HG03139 (cell line): Measurements from ENCODE around the gene SEC14L2.

Source experiments
- ATAC-seq: cut with Tn5 transposase; IDR thresholded peaks from one replicate; pipeline ENCODE4 v1.9.1; 2021; ENCODE audit not compliant: unreplicated experiment

SEC14L2 gene

GRCh38 chr22:30424534-30425326 lies 27.9 kb downstream of the SEC14L2 start:
- no peak for ATAC-seq

DNA sequence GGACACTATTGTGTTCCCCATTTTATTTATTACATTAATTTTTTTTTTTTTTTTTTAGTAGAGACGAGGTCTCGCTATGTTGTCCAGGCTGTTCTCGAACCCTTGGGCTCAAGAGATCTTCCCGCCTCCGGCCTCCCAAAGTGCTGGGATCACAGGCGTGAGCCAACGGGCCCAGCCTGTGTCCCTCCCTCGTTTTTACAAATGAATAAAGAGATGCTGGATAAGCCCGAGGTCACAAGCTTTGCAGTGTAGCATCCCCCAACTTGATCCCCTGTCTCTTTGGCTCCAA lies 28.5 kb downstream of the SEC14L2 start:
- no peak for ATAC-seq

- ATAC-seq: no peak
Measured at GRCh38 chr22:30425616-30426387, 29.0 kb downstream of the SEC14L2 start, which contains the start of gene MTFP1. Gene MTFP1, plus strand, starts transcription at chr22:30425768. Its CDS starts 112 bp downstream, at chr22:30425880.

DNA sequence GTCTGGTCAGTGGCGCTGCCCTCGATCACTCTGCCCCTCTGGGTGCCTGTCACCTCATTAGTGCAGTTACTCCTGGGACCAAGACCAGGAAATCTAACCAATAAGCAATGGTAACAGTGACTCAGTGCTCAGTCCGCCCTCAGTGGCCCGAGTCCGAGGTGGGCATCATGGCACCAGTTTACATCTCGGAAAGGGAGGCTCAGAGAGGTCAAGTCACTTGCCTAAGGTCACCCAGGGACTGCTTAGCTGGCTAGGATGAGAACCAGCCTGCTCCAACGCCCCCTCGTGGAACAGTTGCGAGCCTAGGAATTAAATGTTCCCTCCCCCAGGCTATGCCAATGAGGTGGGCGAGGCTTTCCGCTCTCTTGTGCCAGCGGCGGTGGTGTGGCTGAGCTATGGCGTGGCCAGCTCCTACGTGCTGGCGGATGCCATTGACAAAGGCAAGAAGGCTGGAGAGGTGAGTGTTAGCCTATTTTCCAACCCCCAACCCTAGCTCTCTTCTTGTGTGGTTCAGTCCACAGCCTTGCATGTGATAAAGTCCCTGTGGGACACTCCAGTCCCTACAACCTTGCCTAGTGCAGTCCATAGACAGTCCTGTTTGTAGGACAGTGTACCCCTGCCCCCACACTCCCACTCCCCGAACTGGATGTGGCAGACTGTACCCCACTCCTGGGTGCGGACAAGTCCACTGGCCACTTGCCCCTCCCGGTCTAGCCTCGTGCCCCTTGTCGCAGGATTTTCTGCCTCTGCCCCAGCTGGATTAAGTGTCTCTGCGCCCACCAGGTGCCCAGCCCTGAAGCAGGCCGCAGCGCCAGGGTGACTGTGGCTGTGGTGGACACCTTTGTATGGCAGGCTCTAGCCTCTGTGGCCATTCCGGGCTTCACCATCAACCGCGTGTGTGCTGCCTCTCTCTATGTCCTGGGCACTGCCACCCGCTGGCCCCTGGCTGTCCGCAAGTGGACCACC lies 29.9 kb downstream of the SEC14L2 start:
- no peak for ATAC-seq

DNA sequence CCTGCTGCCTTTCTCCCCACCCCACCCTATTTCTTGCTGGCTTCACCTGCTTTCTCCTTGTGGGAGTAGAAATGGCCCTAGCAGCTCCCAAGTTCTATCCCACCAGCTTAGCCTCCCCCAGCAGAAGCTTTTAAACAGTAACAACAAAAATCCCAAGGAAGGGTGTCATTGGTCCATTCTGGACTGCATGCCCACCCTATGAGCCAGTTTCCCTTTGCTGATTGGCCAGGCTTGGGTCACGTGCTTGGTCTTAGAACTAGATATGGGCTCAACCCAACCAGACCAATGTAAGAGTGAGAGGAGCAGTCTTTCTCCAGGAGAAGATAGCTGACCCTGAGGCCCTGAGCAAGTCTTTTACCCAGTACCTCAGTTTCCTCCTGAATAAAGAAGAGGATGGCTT lies 31.1 kb downstream of the SEC14L2 start:
- no peak for ATAC-seq

DNA sequence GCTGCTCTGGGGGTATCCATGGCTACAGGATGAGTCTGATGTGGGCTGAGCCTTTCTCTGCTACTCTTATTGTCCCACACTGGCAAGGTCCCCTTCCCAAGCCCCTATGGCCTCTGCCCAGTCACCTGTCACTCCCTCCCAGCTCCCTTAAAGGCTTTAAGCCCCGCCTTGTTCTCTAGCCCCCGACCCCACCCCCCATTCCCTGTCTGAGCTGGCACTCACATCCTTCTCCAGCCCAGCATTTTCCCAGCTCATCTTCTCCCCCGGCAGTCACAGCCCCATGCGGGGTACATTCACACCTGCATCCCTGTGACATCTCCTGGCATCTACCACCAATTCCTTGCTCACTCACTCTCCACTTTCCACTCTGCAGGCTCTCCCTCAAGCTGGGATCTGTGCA lies 33.1 kb downstream of the SEC14L2 start:
- no peak for ATAC-seq

GRCh38 chr22:30430933-30431332 lies 34.1 kb downstream of the SEC14L2 start:
- no peak for ATAC-seq

- no peak for ATAC-seq
Measured at GRCh38 chr22:30432096-30432495, 35.3 kb downstream of the SEC14L2 start.

DNA sequence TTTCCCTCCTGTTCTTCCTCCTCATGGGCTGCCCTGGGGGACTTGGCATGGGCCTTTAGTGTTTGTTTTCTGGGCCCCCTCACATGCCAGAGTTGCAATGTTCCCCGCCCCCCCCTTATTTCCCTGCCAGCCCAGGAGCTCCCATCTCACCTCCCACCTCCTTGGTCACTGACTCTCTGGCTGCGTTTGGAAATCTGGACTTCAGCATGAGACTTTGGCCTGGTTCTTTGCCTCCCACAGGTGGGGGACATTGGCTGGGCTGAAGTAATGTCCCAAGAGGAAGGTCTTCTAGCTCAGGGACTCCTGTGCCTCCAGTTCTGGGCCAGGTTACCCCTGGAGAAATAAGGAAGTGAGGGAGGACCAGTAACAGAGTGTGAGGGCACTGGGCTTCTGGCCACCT lies 35.7 kb downstream of the SEC14L2 start:
- no peak for ATAC-seq

GRCh38 chr22:30433227-30433626 lies 36.4 kb downstream of the SEC14L2 start:
- ATAC-seq: no peak

- ATAC-seq: no peak
Measured at GRCh38 chr22:30433773-30434172, 37.0 kb downstream of the SEC14L2 start.

DNA sequence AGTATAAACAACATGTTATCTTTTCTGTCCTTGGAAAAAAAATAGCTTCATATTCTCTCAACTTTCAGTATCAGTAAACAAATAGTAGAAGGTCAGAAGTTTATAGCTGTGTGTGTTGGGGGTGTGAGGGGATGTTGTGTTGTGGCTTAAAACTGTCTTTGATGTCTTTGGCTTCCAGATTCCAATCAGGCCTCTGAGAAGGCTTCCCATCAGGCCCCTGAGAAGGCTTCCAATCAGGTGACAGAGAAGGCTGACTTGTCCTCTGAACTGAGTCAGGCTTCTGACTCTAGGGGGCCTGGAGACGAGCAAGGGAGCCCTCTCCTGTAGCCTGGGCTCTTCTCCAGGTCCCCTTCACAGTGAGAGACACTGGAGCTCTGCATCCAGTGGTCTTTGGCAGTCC lies 38.0 kb downstream of the SEC14L2 start:
- ATAC-seq: no peak

- no peak for ATAC-seq
Measured at GRCh38 chr22:30435674-30436126, 38.9 kb downstream of the SEC14L2 start.

DNA sequence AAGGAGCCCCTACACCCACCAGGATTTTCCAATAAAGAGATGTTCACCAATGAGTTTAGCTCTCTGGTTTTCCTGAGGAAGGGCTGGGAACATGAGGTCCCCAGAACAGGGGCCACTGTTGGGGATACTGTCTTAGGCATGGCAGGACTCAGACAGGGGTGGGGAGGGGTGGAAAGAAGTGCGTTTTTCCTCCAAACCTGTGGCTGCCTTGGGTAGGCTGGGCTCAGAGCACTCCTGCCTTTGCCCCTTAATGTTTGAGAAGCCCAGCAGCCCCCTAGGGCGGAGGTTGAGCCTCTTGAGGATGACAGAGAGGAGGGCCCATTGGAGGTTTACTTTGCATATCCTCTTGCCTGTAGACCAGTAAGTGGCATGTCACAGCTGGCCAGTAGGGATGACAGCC lies 39.4 kb downstream of the SEC14L2 start:
- ATAC-seq: no peak

DNA sequence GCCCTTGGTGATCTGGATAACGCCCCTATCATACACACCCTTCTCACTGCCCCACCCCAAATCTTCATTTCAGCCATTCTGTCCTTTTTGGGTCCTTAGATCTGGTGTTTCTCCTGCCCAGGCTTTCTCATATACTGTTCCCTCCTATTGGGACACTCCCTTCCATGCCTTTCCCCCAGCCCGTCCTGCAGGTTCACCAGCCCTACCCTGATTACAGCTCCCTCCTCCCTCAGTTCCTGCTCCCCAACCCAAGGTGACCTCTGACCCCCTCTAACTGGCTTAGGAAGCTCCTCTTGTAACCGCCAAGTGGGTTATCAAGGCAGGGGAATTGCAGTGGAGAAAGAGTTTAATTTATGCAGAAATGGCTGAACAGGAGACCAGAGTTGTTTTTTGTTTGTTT lies 41.7 kb downstream of the SEC14L2 start:
- no peak for ATAC-seq

GRCh38 chr22:30439226-30439625 lies 42.4 kb downstream of the SEC14L2 start:
- no peak for ATAC-seq

GRCh38 chr22:30439836-30440235 lies 43.0 kb downstream of the SEC14L2 start:
- no peak for ATAC-seq

DNA sequence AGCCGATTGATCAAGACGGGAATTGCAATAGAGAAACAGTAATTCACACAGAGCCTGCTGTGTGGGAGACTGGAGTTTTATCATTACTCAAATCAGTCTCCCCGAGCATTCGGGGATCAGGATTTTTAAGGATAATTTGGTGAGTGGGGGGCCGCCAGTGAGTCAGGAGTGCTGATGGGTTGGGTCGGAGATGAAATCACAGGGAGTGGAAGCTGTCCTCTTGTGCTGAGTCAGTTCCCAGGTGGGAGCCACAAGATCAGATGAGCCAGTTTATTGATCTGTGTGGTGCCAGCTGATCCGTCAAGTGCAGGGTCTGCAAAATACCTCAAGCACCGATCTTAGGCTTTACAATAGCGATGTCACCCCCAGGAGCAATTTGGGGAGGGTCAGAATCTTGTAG lies 44.3 kb downstream of the SEC14L2 start:
- no peak for ATAC-seq

GRCh38 chr22:30444632-30445437 lies 48.0 kb downstream of the SEC14L2 start:
- no peak for ATAC-seq

GRCh38 chr22:30445438-30446145 lies 48.8 kb downstream of the SEC14L2 start:
- ATAC-seq: no peak
